Measurements from ENCODE around the gene ADARB2. TPM values are rescaled to one million over a fixed set of nuclear protein-coding genes. Genes with fewer than 3 reads are reported as not detected.
A peak's percentile ranks its signal among the peaks of the same experiment; 100 is the strongest.

The ADARB2 gene
- total RNA-seq, 1 donor from 2014 or later, result not detected

- no peak for DNase-seq (ENCODE audit: low spot score)
Measured at GRCh38 chr10:1294748-1295147, 442.6 kb downstream of the ADARB2 start.

- DNase-seq (ENCODE audit: low spot score), result peak; percentile 37
Measured at GRCh38 chr10:1293636-1294435, 443.5 kb downstream of the ADARB2 start.

- DNase-seq (ENCODE audit: low spot score), result no peak
Measured at GRCh38 chr10:1293157-1293556, 444.2 kb downstream of the ADARB2 start.

- no peak for DNase-seq (ENCODE audit: low spot score)
Measured at GRCh38 chr10:1292611-1293031, 444.7 kb downstream of the ADARB2 start.

- DNase-seq (ENCODE audit: low spot score), result peak; percentile 5
Measured at GRCh38 chr10:1291178-1292090, 445.9 kb downstream of the ADARB2 start.

- DNase-seq (ENCODE audit: low spot score), result no peak
Measured at GRCh38 chr10:1290071-1290471, 447.3 kb downstream of the ADARB2 start.

- peak; percentile 36 for DNase-seq (ENCODE audit: low spot score)
Measured at GRCh38 chr10:1289591-1289990, 447.7 kb downstream of the ADARB2 start.

GRCh38 chr10:1287971-1288401, 449.3 kb downstream of the ADARB2 start:
- peak; percentile 76 for DNase-seq (ENCODE audit: low spot score)

- DNase-seq (ENCODE audit: low spot score), result no peak
Measured at GRCh38 chr10:1287487-1287886, 449.8 kb downstream of the ADARB2 start.

- DNase-seq (ENCODE audit: low spot score), result no peak
Measured at GRCh38 chr10:1284076-1284475, 453.2 kb downstream of the ADARB2 start.

GRCh38 chr10:1281405-1281782, 455.9 kb downstream of the ADARB2 start:
- DNase-seq (ENCODE audit: low spot score), result no peak

- DNase-seq (ENCODE audit: low spot score), result no peak
Measured at GRCh38 chr10:1280466-1281404, 456.6 kb downstream of the ADARB2 start.

- no peak for DNase-seq (ENCODE audit: low spot score)
Measured at GRCh38 chr10:1278306-1278705, 459.0 kb downstream of the ADARB2 start.

GRCh38 chr10:1274701-1275544, 462.4 kb downstream of the ADARB2 start:
- no peak for DNase-seq (ENCODE audit: low spot score)

- no peak for DNase-seq (ENCODE audit: low spot score)
Measured at GRCh38 chr10:1274111-1274661, 463.1 kb downstream of the ADARB2 start.

- DNase-seq (ENCODE audit: low spot score), result no peak
Measured at GRCh38 chr10:1273372-1274105, 463.8 kb downstream of the ADARB2 start.

GRCh38 chr10:1272777-1273161, 464.6 kb downstream of the ADARB2 start:
- no peak for DNase-seq (ENCODE audit: low spot score)

- peak; percentile 68 for DNase-seq (ENCODE audit: low spot score)
Measured at GRCh38 chr10:1272079-1272776, 465.1 kb downstream of the ADARB2 start.

GRCh38 chr10:1270906-1271305, 466.4 kb downstream of the ADARB2 start:
- DNase-seq (ENCODE audit: low spot score), result no peak

Measured in umbilical cord (tissue), 2 donors.